K562 (cell line): ENCODE measurements around the gene R3HDM2. TPM values are rescaled to one million over a fixed set of nuclear protein-coding genes. Genes with fewer than 3 reads are reported as not detected.

Experiments
- CREM ChIP-seq: IDR thresholded peaks from 2 replicates; pipeline ENCODE4 v1.6.1; 2014; ENCODE audit warnings: antibody characterized with exemption, low read depth
- CXXC5 ChIP-seq: fragments of 250-450 bp; sonication (Bioruptor Pico); IDR thresholded peaks from 2 replicates; pipeline ENCODE4 v1.8.0; 2022; ENCODE audit warnings: inconsistent platforms, mild to moderate bottlenecking, moderate library complexity
- GTF2A2 ChIP-seq: IDR thresholded peaks from 2 replicates; pipeline ENCODE4 v1.6.1; 2016; ENCODE audit warnings: mild to moderate bottlenecking, missing genetic modification characterization, missing compliant biosample characterization
- KLF16 ChIP-seq: IDR thresholded peaks from 2 replicates; pipeline ENCODE4 v1.6.1; 2016; ENCODE audit warnings: antibody characterized with exemption
- LARP7 ChIP-seq: fragments of 450-650 bp; IDR thresholded peaks from 2 replicates; pipeline ENCODE4 v1.6.1; 2016
- MAX ChIP-seq: sonication (generic); formaldehyde crosslinking; IDR thresholded peaks from 2 replicates; pipeline ENCODE4 v1.9.0; 2022; ENCODE audit warnings: mild to moderate bottlenecking, missing genetic modification reagents
- MLLT1 ChIP-seq, 2 experiments: fragments of 450-650 bp; IDR thresholded peaks; 2 replicates each; pipeline ENCODE4 v1.6.1; 2016
- MTA3 ChIP-seq: fragments of 450-650 bp; formaldehyde crosslinking; IDR thresholded peaks from 2 replicates; pipeline ENCODE4 v1.6.1; 2017; ENCODE audit warnings: mild to moderate bottlenecking, borderline replicate concordance
- MYC ChIP-seq, 2 experiments: fragments of 250-450 bp in 1 of 2; sonication (Bioruptor Pico) in 1 of 2; IDR thresholded peaks; 2 replicates each; pipeline versions ENCODE4 v1.5.1 to v1.6.1; 2012 to 2021; ENCODE audit warnings: low read depth in 2 of 2, borderline replicate concordance in 1 of 2, improper control_type of control experiment in 1 of 2, low read length in 1 of 2, mild to moderate bottlenecking in 1 of 2, moderate library complexity in 1 of 2
- PHF8 ChIP-seq: fragments of 200-600 bp; sonication (generic); IDR thresholded peaks from 2 replicates; pipeline ENCODE4 v1.6.1; 2012; ENCODE audit warnings: mixed run types, mild to moderate bottlenecking, inconsistent platforms, low read length, moderate library complexity, borderline replicate concordance
- RAD21 ChIP-seq, 2 experiments: fragments of 250-450 bp in 1 of 2; fragments of 450-650 bp in 1 of 2; sonication (Bioruptor Pico) in 1 of 2; formaldehyde crosslinking in 1 of 2; IDR thresholded peaks in 1 of 2; conservative IDR thresholded peaks in 1 of 2; 2 replicates each; pipeline versions ENCODE4 v1.4.0 to v1.8.0; 2020 to 2022; ENCODE audit warnings: mild to moderate bottlenecking in 2 of 2, moderate library complexity in 1 of 2
- RBBP5 ChIP-seq: fragments of 200-600 bp; sonication (generic); IDR thresholded peaks from 2 replicates; pipeline ENCODE4 v1.6.1; 2012; ENCODE audit warnings: borderline replicate concordance, mild to moderate bottlenecking, low read length, control low read depth, inconsistent platforms; ENCODE audit not compliant: insufficient read depth, poor library complexity, severe bottlenecking
- RCOR1 ChIP-seq, 2 experiments: IDR thresholded peaks; 2 replicates each; pipeline ENCODE4 v1.6.1; 2012; ENCODE audit warnings: low read depth in 2 of 2, low read length in 2 of 2, borderline replicate concordance in 1 of 2, improper control_type of control experiment in 1 of 2
- SMC3 ChIP-seq: conservative IDR thresholded peaks from 2 replicates; pipeline ENCODE4 v1.6.1; 2011; ENCODE audit warnings: low read depth, low read length, improper control_type of control experiment; ENCODE audit not compliant: insufficient read depth
- SNRNP70 ChIP-seq: fragments of 200-400 bp; formaldehyde crosslinking; optimal IDR thresholded peaks from 2 replicates; pipeline ENCODE3; 2017; ENCODE audit warnings: low read depth, low read length
- SP1 ChIP-seq: sonication (generic); formaldehyde crosslinking; IDR thresholded peaks from 2 replicates; pipeline ENCODE4 v1.8.1; 2022; ENCODE audit warnings: mild to moderate bottlenecking, missing genetic modification reagents
- STAG1 ChIP-seq: sonication (generic); formaldehyde crosslinking; IDR thresholded peaks from 2 replicates; pipeline ENCODE4 v1.5.0; 2020; ENCODE audit warnings: missing genetic modification reagents, borderline replicate concordance
- ZFX ChIP-seq: sonication (generic); formaldehyde crosslinking; IDR thresholded peaks from 2 replicates; pipeline ENCODE4 v1.8.0; 2022; ENCODE audit warnings: mild to moderate bottlenecking, missing genetic modification reagents, moderate library complexity
- ZNF512 ChIP-seq: IDR thresholded peaks from 2 replicates; pipeline ENCODE4 v1.6.1; 2016; ENCODE audit warnings: missing genetic modification characterization, missing compliant biosample characterization
- polyA plus RNA-seq, 8 experiments: library from polyadenylated mRNA; depleted of rRNA in 4 of 8; stranded (reverse) in 5 of 8; unstranded in 3 of 8; fragments of >200 nt; fragmentation: Nextera tagmentation in 2 of 8; fragmentation: Illumina TruSeq in 1 of 8; extraction: Ambion mirVana in 2 of 8; extraction: Trizol in 1 of 8; gene quantifications; 2 replicates each; pipeline versions ENCODE4 v1.2.1 to v1.2.3, GENCODE V29; 2011 to 2014; ENCODE audit warnings: inconsistent platforms in 1 of 8, missing spikeins in 1 of 8
- total RNA-seq, 7 experiments: library from RNA; depleted of rRNA in 6 of 7; stranded (reverse); fragments of >200 nt in 6 of 7; fragmentation: Illumina TruSeq in 2 of 7; extraction: Trizol in 2 of 7; gene quantifications; 2 replicates each; pipeline versions ENCODE4 v1.2.1 to v1.2.3, GENCODE V29; 2011 to 2021; ENCODE audit warnings: low replicate concordance in 1 of 7
- TF ChIP-seq, protein P1 (sequence below), 2 experiments: IDR thresholded peaks; 2 replicates each; pipeline ENCODE4 v1.6.1; 2011; ENCODE audit warnings: borderline replicate concordance in 1 of 2, control low read depth in 1 of 2, low read depth in 1 of 2, low read length in 1 of 2, mild to moderate bottlenecking in 1 of 2, mixed read lengths in 1 of 2, moderate library complexity in 1 of 2; ENCODE audit not compliant: insufficient read depth in 1 of 2, insufficient read length in 1 of 2, poor library complexity in 1 of 2, severe bottlenecking in 1 of 2; ENCODE audit errors: extremely low read depth in 1 of 2

Gene R3HDM2
- total and polyA plus RNA-seq, 9 of the 15 experiments (the other 6 are each of a cell fraction or from before 2014, with no cell fraction given): 3.3 to 18.8 (median 9.0) TPM

DNA sequence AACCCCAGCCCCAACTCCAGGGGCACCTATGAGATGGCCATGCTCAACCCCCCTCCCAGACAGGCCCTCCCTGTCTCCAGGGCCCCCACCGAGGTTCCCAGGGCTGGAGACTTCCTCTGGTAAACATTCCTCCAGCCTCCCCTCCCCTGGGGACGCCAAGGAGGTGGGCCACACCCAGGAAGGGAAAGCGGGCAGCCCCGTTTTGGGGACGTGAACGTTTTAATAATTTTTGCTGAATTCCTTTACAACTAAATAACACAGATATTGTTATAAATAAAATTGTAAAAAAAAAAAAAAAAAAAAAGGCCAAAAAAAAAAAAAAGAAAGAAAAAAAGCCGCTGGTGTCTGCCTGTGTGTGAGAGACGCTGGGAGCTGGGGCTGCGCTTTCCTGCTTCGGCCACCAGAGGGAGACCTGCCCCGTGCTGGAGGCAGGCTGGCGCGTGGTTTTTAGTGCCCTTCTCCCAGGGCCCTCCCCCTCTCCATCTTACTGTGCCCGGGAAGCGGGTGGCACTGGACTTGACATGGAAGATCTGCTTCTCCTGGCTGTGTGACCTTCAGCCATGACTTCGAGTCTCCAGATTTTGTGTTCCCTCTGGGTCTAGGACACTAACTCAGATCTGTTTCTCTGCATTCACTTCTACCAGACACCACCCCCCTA, 217.7 kb downstream of the R3HDM2 start (continued):
- TF ChIP-seq CREM (peak; percentile 58), ZNF512 (tag) (peak; percentile 57), LARP7 (no peak), GTF2A2 (no peak), PHF8 (no peak), MTA3 (0 out of 2 replicates have a peak, but pooled peaks have one; percentile 47), RCOR1 (IDR thresholded peaks at IDR 0.05; ENCODE audit: borderline replicate concordance in 1 of 2, low read depth in 2 of 2, low read length in 2 of 2) (0 out of 4 replicates have a peak, but pooled peaks of 1 of the 2 experiments have one; percentile 12), SP1 (CRISPR knock-in tag) (no peak), SMC3 (peak; percentile 87), MYC (IDR thresholded peaks at IDR 0.05; ENCODE audit: low read depth, low read length) (peak; percentile 86), MYC (CRISPR knock-in tag; IDR thresholded peaks at IDR 0.05; ENCODE audit: borderline replicate concordance, low read depth) (no peak), ZFX (CRISPR knock-in tag) (no peak), MLLT1 (IDR thresholded peaks at IDR 0.05) (no peak), MAX (peak; percentile 64), RAD21 (CRISPR knock-in tag; conservative IDR thresholded peaks at IDR 0.05 in 1 of 2, IDR thresholded peaks at IDR 0.05 in 1 of 2) (peak; percentile 78 to 85), KLF16 (peak; percentile 18; the same call in 1 of the 2 replicates), CXXC5 (CRISPR knock-in tag) (0 out of 2 replicates have a peak, but pooled peaks have one; percentile 25), RBBP5 (no peak), SNRNP70 (no peak), STAG1 (CRISPR knock-in tag) (peak; percentile 62; the same call in 1 of the 2 replicates)
- TF ChIP-seq, protein P1, sequence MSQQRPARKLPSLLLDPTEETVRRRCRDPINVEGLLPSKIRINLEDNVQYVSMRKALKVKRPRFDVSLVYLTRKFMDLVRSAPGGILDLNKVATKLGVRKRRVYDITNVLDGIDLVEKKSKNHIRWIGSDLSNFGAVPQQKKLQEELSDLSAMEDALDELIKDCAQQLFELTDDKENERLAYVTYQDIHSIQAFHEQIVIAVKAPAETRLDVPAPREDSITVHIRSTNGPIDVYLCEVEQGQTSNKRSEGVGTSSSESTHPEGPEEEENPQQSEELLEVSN (IDR thresholded peaks at IDR 0.05; ENCODE audit: borderline replicate concordance in 1 of 2, extremely low read depth in 1 of 2, insufficient read depth in 1 of 2, insufficient read length in 1 of 2, low read depth in 1 of 2, low read length in 1 of 2, poor library complexity in 1 of 2, severe bottlenecking in 1 of 2): peak in 1 of 2 experiments; percentile 42
